SK-N-DZ (cell line): ENCODE data around the gene GDF7.
"Not testable (repeated sequence)": the region's sequence is repeated elsewhere in the genome, so short reads cannot be mapped to it uniquely, and the experiment has no call there.

Experiments used
- DNase-seq: peaks from one replicate; pipeline ENCODE4 v3.0.0-alpha.2; 2015; ENCODE audit warnings: low spot score

Gene GDF7

GRCh38 chr2:20696366-20696765 is 29.4 kb downstream of the GDF7 start:
- no peak for DNase-seq

GRCh38 chr2:20697322-20697934 is 30.5 kb downstream of the GDF7 start:
- no peak for DNase-seq

- DNase-seq: no peak
These were observed 32.1 kb downstream of the GDF7 start for GRCh38 chr2:20698916-20699613.

- DNase-seq: no peak
These were observed 35.6 kb downstream of the GDF7 start for GRCh38 chr2:20702563-20702962.

- DNase-seq: no peak
These were observed 37.9 kb downstream of the GDF7 start for GRCh38 chr2:20704886-20705285.

GRCh38 chr2:20706217-20706616 is 39.3 kb downstream of the GDF7 start:
- DNase-seq: no peak

- no peak for DNase-seq
These were observed 39.8 kb downstream of the GDF7 start for GRCh38 chr2:20706786-20707185.

GRCh38 chr2:20707601-20708000 is 40.7 kb downstream of the GDF7 start:
- no peak for DNase-seq

- not testable (repeated sequence) for DNase-seq
These were observed 44.7 kb downstream of the GDF7 start for GRCh38 chr2:20711641-20712040.

- not testable (repeated sequence) for DNase-seq
These were observed 46.6 kb downstream of the GDF7 start for GRCh38 chr2:20713585-20713984.

- DNase-seq: not testable (repeated sequence)
These were observed 47.5 kb downstream of the GDF7 start for GRCh38 chr2:20714412-20714811.

- DNase-seq: not testable (repeated sequence)
These were observed 49.2 kb downstream of the GDF7 start for GRCh38 chr2:20716164-20716563.

GRCh38 chr2:20717641-20718040 is 50.7 kb downstream of the GDF7 start:
- no peak for DNase-seq

GRCh38 chr2:20722592-20723240 is 55.8 kb downstream of the GDF7 start:
- no peak for DNase-seq

- no peak for DNase-seq
These were observed 56.6 kb downstream of the GDF7 start for GRCh38 chr2:20723543-20723942.

- DNase-seq: no peak
These were observed 57.6 kb downstream of the GDF7 start for GRCh38 chr2:20724500-20725053.

GRCh38 chr2:20725782-20726181 is 58.8 kb downstream of the GDF7 start:
- DNase-seq: peak; percentile 22

GRCh38 chr2:20726913-20727312 is 60.0 kb downstream of the GDF7 start:
- DNase-seq: no peak

GRCh38 chr2:20728114-20728758 is 61.3 kb downstream of the GDF7 start:
- DNase-seq: peak; percentile 12
